ENCODE results near the gene DLEC1. TPM values are rescaled to one million over a fixed set of nuclear protein-coding genes. Genes with fewer than 3 reads are reported as not detected.

The DLEC1 gene
- total RNA-seq, 1 donor from 2014 or later = 0.54 TPM

DNA sequence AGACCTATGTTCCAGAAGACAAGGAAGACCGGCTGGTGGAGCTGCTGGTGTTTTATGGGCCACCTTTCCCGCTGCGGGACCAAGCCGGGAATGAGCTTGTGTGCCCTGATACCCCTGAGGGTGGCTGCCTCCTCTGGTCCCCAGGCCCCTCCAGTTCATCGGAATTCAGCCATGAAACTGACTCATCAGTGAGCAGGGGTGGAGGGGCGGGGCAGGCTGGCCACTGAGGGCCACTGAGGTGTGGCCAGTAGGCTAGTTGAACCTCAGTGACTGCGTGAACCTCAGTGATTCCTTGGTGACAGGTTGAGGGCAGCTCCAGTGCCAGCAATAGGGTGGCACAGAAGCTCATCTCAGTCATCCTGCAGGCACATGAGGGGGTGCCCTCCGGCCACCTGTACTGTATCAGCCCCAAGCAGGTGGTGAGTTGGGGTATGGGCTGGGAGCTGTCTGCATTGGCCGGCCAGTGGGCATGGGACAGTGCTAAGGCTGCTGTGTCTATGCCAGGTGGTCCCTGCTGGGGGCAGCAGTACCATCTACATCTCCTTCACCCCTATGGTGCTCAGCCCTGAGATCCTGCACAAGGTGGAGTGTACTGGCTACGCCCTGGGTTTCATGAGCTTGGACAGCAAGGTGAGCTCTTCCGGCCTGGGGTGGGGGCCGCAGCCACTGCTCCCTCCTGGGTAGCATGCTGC lies 77.6 kb downstream of the DLEC1 start:
- Histone ChIP-seq H3K4me1 (ENCODE audit: insufficient read depth, low read length) (no peaks in the 10 kb centered on the region), H3K9ac (ENCODE audit: low read length) (no peak overlapping the region), H3K4me2 (ENCODE audit: low read length) (no peak overlapping the region), H3K36me3 (ENCODE audit: insufficient read depth, low read length) (no peaks in the 10 kb centered on the region), H4K20me1 (ENCODE audit: insufficient read depth, low read length) (peaks cover 3% of the 10 kb centered on the region), H3K4me3 (ENCODE audit: insufficient read depth, low read depth, low read length) (no peak overlapping the region), H3K27ac (ENCODE audit: low read depth, low read length) (no peak overlapping the region), H3K27me3 (ENCODE audit: insufficient read depth, low read length) (no peaks in the 10 kb centered on the region), H3K9me3 (ENCODE audit: insufficient read depth, low read depth, low read length) (no peaks in the 10 kb centered on the region), H3K79me2 (ENCODE audit: insufficient read depth, low read length) (no peaks in the 10 kb centered on the region), H2AFZ (ENCODE audit: low read depth, low read length) (no peak overlapping the region)
- DNase-seq (ENCODE audit: low read depth) = no peak
- peaks cover 11% of the 10 kb centered on the region for H3K36me3 Mint-ChIP-seq (ENCODE audit: low read depth, unreplicated experiment)
- no peaks in the 10 kb centered on the region for H3K4me1 Mint-ChIP-seq (ENCODE audit: low read depth, unreplicated experiment)
- peaks cover 11% of the 10 kb centered on the region for H3K27me3 Mint-ChIP-seq (ENCODE audit: low read depth, unreplicated experiment)
- FAIRE-seq = no peak
- H3K9me3 Mint-ChIP-seq (ENCODE audit: unreplicated experiment) = peaks cover 2% of the 10 kb centered on the region
- no peak overlapping the region for H3K27ac Mint-ChIP-seq (ENCODE audit: unreplicated experiment)
- no peak for TF ChIP-seq EZH2 (IDR thresholded peaks at IDR 0.05; ENCODE audit: insufficient read depth, low read length)
- TF ChIP-seq, protein P1, sequence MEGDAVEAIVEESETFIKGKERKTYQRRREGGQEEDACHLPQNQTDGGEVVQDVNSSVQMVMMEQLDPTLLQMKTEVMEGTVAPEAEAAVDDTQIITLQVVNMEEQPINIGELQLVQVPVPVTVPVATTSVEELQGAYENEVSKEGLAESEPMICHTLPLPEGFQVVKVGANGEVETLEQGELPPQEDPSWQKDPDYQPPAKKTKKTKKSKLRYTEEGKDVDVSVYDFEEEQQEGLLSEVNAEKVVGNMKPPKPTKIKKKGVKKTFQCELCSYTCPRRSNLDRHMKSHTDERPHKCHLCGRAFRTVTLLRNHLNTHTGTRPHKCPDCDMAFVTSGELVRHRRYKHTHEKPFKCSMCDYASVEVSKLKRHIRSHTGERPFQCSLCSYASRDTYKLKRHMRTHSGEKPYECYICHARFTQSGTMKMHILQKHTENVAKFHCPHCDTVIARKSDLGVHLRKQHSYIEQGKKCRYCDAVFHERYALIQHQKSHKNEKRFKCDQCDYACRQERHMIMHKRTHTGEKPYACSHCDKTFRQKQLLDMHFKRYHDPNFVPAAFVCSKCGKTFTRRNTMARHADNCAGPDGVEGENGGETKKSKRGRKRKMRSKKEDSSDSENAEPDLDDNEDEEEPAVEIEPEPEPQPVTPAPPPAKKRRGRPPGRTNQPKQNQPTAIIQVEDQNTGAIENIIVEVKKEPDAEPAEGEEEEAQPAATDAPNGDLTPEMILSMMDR (IDR thresholded peaks at IDR 0.05; ENCODE audit: insufficient read depth, low read depth, low read length) = no peak
- no peak overlapping the region for H3K4me3 Mint-ChIP-seq (ENCODE audit: unreplicated experiment)

DNA sequence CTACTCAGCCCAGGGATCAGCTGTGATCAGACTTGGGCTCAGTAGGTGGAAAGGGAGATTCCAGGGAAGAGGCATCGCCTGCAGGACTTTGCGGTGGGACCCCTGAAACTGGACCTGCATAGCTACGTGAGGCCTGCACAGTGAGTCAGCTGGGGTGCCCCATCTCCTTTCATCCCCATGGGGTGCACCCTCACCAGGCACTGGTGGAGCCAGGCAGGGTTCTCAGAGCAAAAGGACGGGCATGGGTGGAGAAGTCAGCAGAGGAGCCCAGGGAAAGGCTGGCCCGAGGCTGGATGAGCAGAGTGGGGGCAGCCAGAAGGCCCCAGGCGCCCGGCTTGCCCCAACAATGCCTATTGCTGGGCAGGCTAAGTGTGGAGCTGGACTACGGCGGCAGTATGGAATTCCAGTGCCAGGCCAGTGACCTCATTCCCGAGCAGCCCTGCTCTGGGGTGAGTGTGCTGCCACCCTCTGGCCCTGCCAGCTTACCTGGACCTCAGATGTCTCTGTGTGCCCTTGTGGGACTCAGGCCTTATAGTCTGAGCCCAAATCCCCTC lies 78.2 kb downstream of the DLEC1 start:
- Histone ChIP-seq H3K4me2 (ENCODE audit: low read length) (no peak overlapping the region), H3K79me2 (ENCODE audit: insufficient read depth, low read length) (no peaks in the 10 kb centered on the region), H3K4me1 (ENCODE audit: insufficient read depth, low read length) (no peaks in the 10 kb centered on the region), H3K27ac (ENCODE audit: low read depth, low read length) (no peak overlapping the region), H2AFZ (ENCODE audit: low read depth, low read length) (no peak overlapping the region), H4K20me1 (ENCODE audit: insufficient read depth, low read length) (peaks cover 3% of the 10 kb centered on the region), H3K4me3 (ENCODE audit: insufficient read depth, low read depth, low read length) (no peak overlapping the region), H3K9ac (ENCODE audit: low read length) (no peak overlapping the region), H3K27me3 (ENCODE audit: insufficient read depth, low read length) (no peaks in the 10 kb centered on the region), H3K9me3 (ENCODE audit: insufficient read depth, low read depth, low read length) (no peaks in the 10 kb centered on the region), H3K36me3 (ENCODE audit: insufficient read depth, low read length) (no peaks in the 10 kb centered on the region)
- DNase-seq (ENCODE audit: low read depth) (no peak), FAIRE-seq (no peak)
- Mint-ChIP-seq H3K27ac (ENCODE audit: unreplicated experiment) (no peak overlapping the region), H3K4me1 (ENCODE audit: low read depth, unreplicated experiment) (no peaks in the 10 kb centered on the region), H3K9me3 (ENCODE audit: unreplicated experiment) (peaks cover 2% of the 10 kb centered on the region), H3K4me3 (ENCODE audit: unreplicated experiment) (no peak overlapping the region), H3K36me3 (ENCODE audit: low read depth, unreplicated experiment) (peaks cover 15% of the 10 kb centered on the region), H3K27me3 (ENCODE audit: low read depth, unreplicated experiment) (peaks cover 11% of the 10 kb centered on the region)
- no peak for TF ChIP-seq EZH2 (IDR thresholded peaks at IDR 0.05; ENCODE audit: insufficient read depth, low read length)
- TF ChIP-seq, protein P1 (IDR thresholded peaks at IDR 0.05; ENCODE audit: insufficient read depth, low read depth, low read length) = no peak
